K562 (cell line): ENCODE results near the gene GALNS. TPM values are rescaled to one million over a fixed set of nuclear protein-coding genes. Genes with fewer than 3 reads are reported as not detected.

Experiments
- ARID2 ChIP-seq: fragments of 450-650 bp; IDR thresholded peaks from 2 replicates; pipeline ENCODE4 v1.6.1; 2017; ENCODE audit warnings: antibody characterized with exemption, mild to moderate bottlenecking
- BRD4 ChIP-seq: fragments of 200-600 bp; sonication (generic); IDR thresholded peaks from 2 replicates; pipeline ENCODE4 v1.6.1; 2017; ENCODE audit warnings: inconsistent platforms
- CBX8 ChIP-seq: fragments of 200-600 bp; sonication (generic); IDR thresholded peaks from 2 replicates; pipeline ENCODE4 v1.6.1; 2012; ENCODE audit warnings: borderline replicate concordance, mixed run types, low read depth, mild to moderate bottlenecking, moderate library complexity, mixed read lengths, low read length, control low read depth, inconsistent platforms; ENCODE audit not compliant: poor library complexity, severe bottlenecking; ENCODE audit errors: extremely low read depth
- CEBPB ChIP-seq: fragments of 450-650 bp; IDR thresholded peaks from 2 replicates; pipeline ENCODE4 v1.6.1; 2016; ENCODE audit warnings: missing genetic modification characterization, missing compliant biosample characterization
- GTF2F1 ChIP-seq: IDR thresholded peaks from 2 replicates; pipeline ENCODE4 v1.6.1; 2011; ENCODE audit warnings: low read depth, low read length, improper control_type of control experiment
- MECOM ChIP-seq: fragments of 250-450 bp; sonication (Bioruptor Pico); IDR thresholded peaks from 2 replicates; pipeline ENCODE4 v1.8.0; 2022; ENCODE audit warnings: inconsistent platforms
- NFRKB ChIP-seq: fragments of 450-650 bp; IDR thresholded peaks from 2 replicates; pipeline ENCODE4 v1.6.1; 2016; ENCODE audit warnings: low read depth
- NRF1 ChIP-seq, 2 experiments: fragments of 450-650 bp; IDR thresholded peaks in 1 of 2; conservative IDR thresholded peaks in 1 of 2; 2 replicates each; pipeline ENCODE4 v1.6.1; 2014; ENCODE audit warnings: mild to moderate bottlenecking in 2 of 2
- PHF20 ChIP-seq: fragments of 450-650 bp; IDR thresholded peaks from 2 replicates; pipeline ENCODE4 v1.6.1; 2018; ENCODE audit not compliant: partially characterized antibody
- POLR3G ChIP-seq: IDR thresholded peaks from 2 replicates; pipeline ENCODE4 v1.6.1; 2011; ENCODE audit not compliant: insufficient read length, insufficient replicate concordance; ENCODE audit errors: extremely low read depth
- RB1 ChIP-seq: fragments of 450-650 bp; IDR thresholded peaks from 2 replicates; pipeline ENCODE4 v1.6.1; 2017; ENCODE audit warnings: low read depth, mild to moderate bottlenecking
- SMC3 ChIP-seq: conservative IDR thresholded peaks from 2 replicates; pipeline ENCODE4 v1.6.1; 2011; ENCODE audit warnings: low read depth, low read length, improper control_type of control experiment; ENCODE audit not compliant: insufficient read depth
- SRSF7 ChIP-seq: fragments of 200-400 bp; formaldehyde crosslinking; optimal IDR thresholded peaks from 2 replicates; pipeline ENCODE3; 2017; ENCODE audit warnings: mild to moderate bottlenecking, low read depth, low read length
- THAP7 ChIP-seq: fragments of 250-450 bp; sonication (Bioruptor Pico); IDR thresholded peaks from 2 replicates; pipeline ENCODE4 v1.5.0; 2021
- THRB ChIP-seq: fragments of 450-650 bp; formaldehyde crosslinking; conservative IDR thresholded peaks from 2 replicates; pipeline ENCODE4 v1.4.0; 2022; ENCODE audit warnings: mild to moderate bottlenecking, missing genetic modification characterization
- TOE1 ChIP-seq, 2 experiments: fragments of 450-650 bp in 1 of 2; sonication (generic) in 1 of 2; formaldehyde crosslinking in 1 of 2; IDR thresholded peaks; 2 replicates each; pipeline versions ENCODE4 v1.7.1 to v1.8.0; 2016 to 2022; ENCODE audit warnings: borderline replicate concordance in 2 of 2, mild to moderate bottlenecking in 2 of 2, antibody characterized with exemption in 1 of 2, inconsistent platforms in 1 of 2, low read depth in 1 of 2, missing genetic modification reagents in 1 of 2, moderate library complexity in 1 of 2
- U2AF2 ChIP-seq: fragments of 200-400 bp; formaldehyde crosslinking; optimal IDR thresholded peaks from 2 replicates; pipeline ENCODE3; 2017; ENCODE audit warnings: low read depth, mild to moderate bottlenecking, low read length
- XRCC5 ChIP-seq: fragments of 200-400 bp; formaldehyde crosslinking; IDR thresholded peaks from 2 replicates; pipeline ENCODE4 v1.6.1; 2017; ENCODE audit warnings: low read depth, mild to moderate bottlenecking, low read length
- ZBTB49 ChIP-seq: sonication (generic); formaldehyde crosslinking; IDR thresholded peaks from 2 replicates; pipeline ENCODE4 v1.8.0; 2022; ENCODE audit warnings: missing genetic modification reagents, mild to moderate bottlenecking, borderline replicate concordance
- ZNF174 ChIP-seq: fragments of 250-450 bp; sonication (Bioruptor Pico); IDR thresholded peaks from 2 replicates; pipeline ENCODE4 v1.4.0; 2020; ENCODE audit warnings: mild to moderate bottlenecking
- ZNF253 ChIP-seq: fragments of 250-450 bp; sonication (Bioruptor Pico); conservative IDR thresholded peaks from 2 replicates; pipeline ENCODE4 v1.6.1; 2021; ENCODE audit warnings: mild to moderate bottlenecking
- ZNF696 ChIP-seq: fragments of 250-450 bp; sonication (Bioruptor Pico); conservative IDR thresholded peaks from 2 replicates; pipeline ENCODE4 v1.4.0; 2020; ENCODE audit warnings: mild to moderate bottlenecking, moderate library complexity
- polyA plus RNA-seq, 8 experiments: library from polyadenylated mRNA; depleted of rRNA in 4 of 8; stranded (reverse) in 5 of 8; unstranded in 3 of 8; fragments of >200 nt; fragmentation: Nextera tagmentation in 2 of 8; fragmentation: Illumina TruSeq in 1 of 8; extraction: Ambion mirVana in 2 of 8; extraction: Trizol in 1 of 8; gene quantifications; 2 replicates each; pipeline versions ENCODE4 v1.2.1 to v1.2.3, GENCODE V29; 2011 to 2014; ENCODE audit warnings: inconsistent platforms in 1 of 8, missing spikeins in 1 of 8
- total RNA-seq, 7 experiments: library from RNA; depleted of rRNA in 6 of 7; stranded (reverse); fragments of >200 nt in 6 of 7; fragmentation: Illumina TruSeq in 2 of 7; extraction: Trizol in 2 of 7; gene quantifications; 2 replicates each; pipeline versions ENCODE4 v1.2.1 to v1.2.3, GENCODE V29; 2011 to 2021; ENCODE audit warnings: low replicate concordance in 1 of 7

GALNS gene
- total and polyA plus RNA-seq, 9 of the 15 experiments (the other 6 are each of a cell fraction or from before 2014, with no cell fraction given), result 0.38 to 13.2 (median 4.3) TPM

- TF ChIP-seq SRSF7 (no peak), ZBTB49 (CRISPR knock-in tag) (no peak), SMC3 (no peak), ZNF174 (CRISPR knock-in tag) (no peak), TOE1 (IDR thresholded peaks at IDR 0.05; ENCODE audit: borderline replicate concordance) (no peak), TOE1 (CRISPR knock-in tag; IDR thresholded peaks at IDR 0.05; ENCODE audit: borderline replicate concordance, low read depth) (no peak), U2AF2 (no peak), BRD4 (no peak), MECOM (CRISPR knock-in tag) (no peak), ARID2 (no peak), POLR3G (no peak), XRCC5 (no peak), CBX8 (no peak), ZNF253 (no peak), GTF2F1 (no peak), ZNF696 (CRISPR knock-in tag) (no peak), THAP7 (CRISPR knock-in tag) (no peak), CEBPB (tag) (peak; percentile 98), THRB (CRISPR knock-in tag) (no peak), NRF1 (conservative IDR thresholded peaks at IDR 0.05 in 1 of 2, IDR thresholded peaks at IDR 0.05 in 1 of 2) (no peak), NFRKB (peak; percentile 45; the same call in 1 of the 2 replicates), RB1 (no peak), PHF20 (peak; percentile 13)
These were observed 44.1 kb downstream of the GALNS start (continued) for GRCh38 chr16:88812513-88813268.
